ENCODE data around the gene FIZ1. TPM values are rescaled to one million over a fixed set of nuclear protein-coding genes. Genes with fewer than 3 reads are reported as not detected.

The FIZ1 gene
- total and polyA plus RNA-seq, 4 donors, result 2.8 to 13.2 (median 12.7) TPM

- DNase-seq (no peak), ATAC-seq (ENCODE audit: low FRiP score) (no peak)
- Histone ChIP-seq H3K27ac (ENCODE audit: low read depth in 1 of 2, low read length in 2 of 2) (no peak overlapping the region), H3K27me3 (ENCODE audit: control insufficient read depth in 1 of 2, insufficient read depth in 2 of 2, low read length in 1 of 2) (no peaks in the 10 kb centered on the region), H3K4me1 (ENCODE audit: control insufficient read depth in 1 of 2, insufficient read depth in 2 of 2, low read length in 2 of 2) (peaks cover 0 to 3% of the 10 kb centered on the region in 2 donors), H3K9me3 (ENCODE audit: control insufficient read depth, low read length) (no peaks in the 10 kb centered on the region), H3K36me3 (ENCODE audit: control insufficient read depth in 1 of 2, insufficient read depth in 2 of 2, low read length in 1 of 2) (no peaks in the 10 kb centered on the region), H3K4me3 (ENCODE audit: low read length in 2 of 2) (peak overlapping the region; percentile 74 to 97)
- intact Hi-C loops (cut with DNase I), result no loop called here
- WGBS, 2 donors, result 0 to 1% methylated on average over 15 of the region's 15 CpGs
These were observed 44.5 kb upstream of the FIZ1 start for GRCh38 chr19:55643887-55644176.

- Histone ChIP-seq H3K27ac (ENCODE audit: low read depth in 1 of 2, low read length in 2 of 2) (peak within 1 kb of the TSS; percentile 10 to 83), H3K4me3 (ENCODE audit: low read length in 2 of 2) (peak within 1 kb of the TSS; percentile 74 to 97), H3K27me3 (ENCODE audit: control insufficient read depth in 1 of 2, insufficient read depth in 2 of 2, low read length in 1 of 2) (no peaks in the 10 kb centered on the region), H3K9me3 (ENCODE audit: control insufficient read depth, low read length) (no peaks in the 10 kb centered on the region), H3K36me3 (ENCODE audit: control insufficient read depth in 1 of 2, insufficient read depth in 2 of 2, low read length in 1 of 2) (no peaks in the 10 kb centered on the region), H3K4me1 (ENCODE audit: control insufficient read depth in 1 of 2, insufficient read depth in 2 of 2, low read length in 2 of 2) (peaks cover 0 to 3% of the 10 kb centered on the region in 2 donors)
- peak; percentile 78 for ATAC-seq (ENCODE audit: low FRiP score)
- intact Hi-C loops (cut with DNase I), result no loop called here
- WGBS, 2 donors, result 1% methylated on average over 49 to 56 of the region's 56 CpGs
- peak; percentile 84 to 89 for DNase-seq
These were observed 43.9 kb upstream of the FIZ1 start, which contains the start of gene ZNF581 for GRCh38 chr19:55643003-55643886. Gene ZNF581 (plus strand): TSS chr19:55643649. CDS start chr19:55644572, 923 bp downstream.

- no peaks in the 10 kb centered on the region for H3K9me3 ChIP-seq (ENCODE audit: control insufficient read depth, low read length)
- peaks cover 0 to 3% of the 10 kb centered on the region in 2 donors for H3K4me1 ChIP-seq (ENCODE audit: control insufficient read depth in 1 of 2, insufficient read depth in 2 of 2, low read length in 2 of 2)
- intact Hi-C loops (cut with DNase I), result no loop called here
- 0 to 1% methylated on average over 48 to 65 of the region's 65 CpGs for WGBS, 2 donors
- H3K4me3 ChIP-seq (ENCODE audit: low read length in 2 of 2), result peak overlapping the region; percentile 7 to 66
- ATAC-seq (ENCODE audit: low FRiP score) (peak; percentile 8), DNase-seq (peak; percentile 66 to 80)
- H3K27ac ChIP-seq (ENCODE audit: low read depth in 1 of 2, low read length in 2 of 2), result peak overlapping the region; percentile 10 to 34
- H3K27me3 ChIP-seq (ENCODE audit: control insufficient read depth in 1 of 2, insufficient read depth in 2 of 2, low read length in 1 of 2), result no peaks in the 10 kb centered on the region
- H3K36me3 ChIP-seq (ENCODE audit: control insufficient read depth in 1 of 2, insufficient read depth in 2 of 2, low read length in 1 of 2), result no peaks in the 10 kb centered on the region
These were observed 43.1 kb upstream of the FIZ1 start for GRCh38 chr19:55642153-55643002.

GRCh38 chr19:55641426-55642152 lies 42.3 kb upstream of the FIZ1 start:
- WGBS, 2 donors, result 1% methylated on average over 25 of the region's 25 CpGs
- H3K4me1 ChIP-seq (ENCODE audit: control insufficient read depth in 1 of 2, insufficient read depth in 2 of 2, low read length in 2 of 2), result peaks cover 0 to 3% of the 10 kb centered on the region in 2 donors

GRCh38 chr19:55640577-55641425 lies 41.5 kb upstream of the FIZ1 start, which contains the start of gene ZNF580:
Gene ZNF580 (plus strand): TSS chr19:55641002. CDS start chr19:55642509, 1,507 bp downstream.
- DNase-seq (peak; percentile 78 to 90), ATAC-seq (ENCODE audit: low FRiP score) (peak; percentile 82)
- peaks cover 0 to 3% of the 10 kb centered on the region in 2 donors for H3K4me1 ChIP-seq (ENCODE audit: control insufficient read depth in 1 of 2, insufficient read depth in 2 of 2, low read length in 2 of 2)
- H3K27me3 ChIP-seq (ENCODE audit: control insufficient read depth in 1 of 2, insufficient read depth in 2 of 2, low read length in 1 of 2), result no peaks in the 10 kb centered on the region
- H3K4me3 ChIP-seq (ENCODE audit: low read length in 2 of 2), result peak within 1 kb of the TSS; percentile 66 to 89
- H3K36me3 ChIP-seq (ENCODE audit: control insufficient read depth in 1 of 2, insufficient read depth in 2 of 2, low read length in 1 of 2), result no peaks in the 10 kb centered on the region
- H3K27ac ChIP-seq (ENCODE audit: low read depth in 1 of 2, low read length in 2 of 2), result peak within 1 kb of the TSS; percentile 58 to 59
- 1% methylated on average over 65 to 89 of the region's 89 CpGs for WGBS, 2 donors
- intact Hi-C loops (cut with DNase I), result no loop called here
- no peaks in the 10 kb centered on the region for H3K9me3 ChIP-seq (ENCODE audit: control insufficient read depth, low read length)

More at GRCh38 chr19:55641426-55642152, 42.3 kb upstream of the FIZ1 start:
- peak overlapping the region; percentile 58 to 59 for H3K27ac ChIP-seq (ENCODE audit: low read depth in 1 of 2, low read length in 2 of 2)
- peak overlapping the region; percentile 66 to 89 for H3K4me3 ChIP-seq (ENCODE audit: low read length in 2 of 2)
- ATAC-seq (ENCODE audit: low FRiP score) (no peak), DNase-seq (peak in 1 of 2 donors; percentile 44)
- H3K27me3 ChIP-seq (ENCODE audit: control insufficient read depth in 1 of 2, insufficient read depth in 2 of 2, low read length in 1 of 2), result no peaks in the 10 kb centered on the region
- no peaks in the 10 kb centered on the region for H3K36me3 ChIP-seq (ENCODE audit: control insufficient read depth in 1 of 2, insufficient read depth in 2 of 2, low read length in 1 of 2)
- H3K9me3 ChIP-seq (ENCODE audit: control insufficient read depth, low read length), result no peaks in the 10 kb centered on the region
- intact Hi-C loops (cut with DNase I), result no loop called here

- Histone ChIP-seq H3K27me3 (ENCODE audit: control insufficient read depth in 1 of 2, insufficient read depth in 2 of 2, low read length in 1 of 2) (no peaks in the 10 kb centered on the region), H3K27ac (ENCODE audit: low read depth in 1 of 2, low read length in 2 of 2) (peak overlapping the region in 1 of 2 donors; percentile 50), H3K4me1 (ENCODE audit: control insufficient read depth in 1 of 2, insufficient read depth in 2 of 2, low read length in 2 of 2) (peaks cover 0 to 3% of the 10 kb centered on the region in 2 donors), H3K9me3 (ENCODE audit: control insufficient read depth, low read length) (no peaks in the 10 kb centered on the region), H3K4me3 (ENCODE audit: low read length in 2 of 2) (peak overlapping the region; percentile 66 to 89), H3K36me3 (ENCODE audit: control insufficient read depth in 1 of 2, insufficient read depth in 2 of 2, low read length in 1 of 2) (no peaks in the 10 kb centered on the region)
- ATAC-seq (ENCODE audit: low FRiP score) (peak; percentile 50), DNase-seq (peak; percentile 82 to 91)
- intact Hi-C loops (cut with DNase I), result no loop called here
- WGBS, 2 donors, result 6% methylated on average over 26 to 38 of the region's 38 CpGs
These were observed 40.8 kb upstream of the FIZ1 start for GRCh38 chr19:55640043-55640576.

- H3K4me3 ChIP-seq (ENCODE audit: low read length in 2 of 2), result no peak overlapping the region
- H3K27ac ChIP-seq (ENCODE audit: low read depth in 1 of 2, low read length in 2 of 2), result no peak overlapping the region
- WGBS, 2 donors, result 65 to 81% methylated on average over 6 of the region's 6 CpGs
- no peaks in the 10 kb centered on the region for H3K9me3 ChIP-seq (ENCODE audit: control insufficient read depth, low read length)
- H3K27me3 ChIP-seq (ENCODE audit: control insufficient read depth in 1 of 2, insufficient read depth in 2 of 2, low read length in 1 of 2), result no peaks in the 10 kb centered on the region
- DNase-seq, result peak; percentile 50 to 78
- intact Hi-C loops (cut with DNase I), result no loop called here
- no peaks in the 10 kb centered on the region for H3K36me3 ChIP-seq (ENCODE audit: control insufficient read depth in 1 of 2, insufficient read depth in 2 of 2, low read length in 1 of 2)
- peaks cover 0 to 3% of the 10 kb centered on the region in 2 donors for H3K4me1 ChIP-seq (ENCODE audit: control insufficient read depth in 1 of 2, insufficient read depth in 2 of 2, low read length in 2 of 2)
- no peak for ATAC-seq (ENCODE audit: low FRiP score)
These were observed 39.6 kb upstream of the FIZ1 start for GRCh38 chr19:55638864-55639359.

Data from aorta (tissue), 5 donors.